IPS-15b (cell line): ENCODE results near the gene LBX1.

Experiments
- H3K27me3 ChIP-seq: one replicate; pipeline ENCODE4 v1.6.1; 2013; ENCODE audit warnings: low read length; ENCODE audit not compliant: control insufficient read depth, insufficient read depth
- H3K36me3 ChIP-seq: one replicate; pipeline ENCODE4 v1.6.1; 2013; ENCODE audit warnings: low read length; ENCODE audit not compliant: control insufficient read depth, insufficient read depth
- H3K4me1 ChIP-seq: one replicate; pipeline ENCODE4 v1.6.1; 2013; ENCODE audit warnings: mild to moderate bottlenecking, low read length; ENCODE audit not compliant: control insufficient read depth, insufficient read depth
- H3K4me3 ChIP-seq: one replicate; pipeline ENCODE4 v1.5.1; 2013; ENCODE audit warnings: low read depth, low read length
- H3K9ac ChIP-seq: one replicate; pipeline ENCODE4 v1.6.1; 2013; ENCODE audit warnings: low read depth, mild to moderate bottlenecking, low read length
- H3K9me3 ChIP-seq: one replicate; pipeline ENCODE4 v1.6.1; 2013; ENCODE audit warnings: mild to moderate bottlenecking, low read length; ENCODE audit not compliant: control insufficient read depth, insufficient read depth

The LBX1 gene

DNA sequence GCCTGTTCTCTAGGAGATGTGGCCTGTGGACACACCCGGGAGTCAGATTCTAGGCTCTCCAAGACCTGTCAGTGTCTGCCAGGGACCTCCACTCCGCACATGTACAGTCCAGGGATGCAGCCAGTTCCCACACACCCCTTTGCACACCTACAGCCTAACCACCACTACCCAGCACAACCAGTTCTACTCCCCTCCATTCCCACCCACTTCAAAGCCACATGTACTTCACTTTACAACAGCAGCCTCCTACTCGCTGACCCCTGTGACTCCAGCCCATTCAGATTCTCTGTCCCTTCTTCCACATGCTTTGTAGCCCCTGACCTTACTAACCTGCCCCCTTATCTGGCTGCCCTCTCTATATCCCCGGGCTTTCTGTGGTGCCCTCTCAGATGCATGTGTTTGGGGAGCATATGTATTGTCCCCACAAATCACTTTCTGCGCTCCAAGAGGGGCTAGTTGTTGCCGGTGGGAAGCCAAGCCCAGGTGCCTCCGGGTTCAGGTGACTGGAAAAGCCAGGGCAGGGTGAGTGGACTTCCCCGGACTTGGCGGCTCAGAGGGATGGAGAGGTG is 7.2 kb downstream of the LBX1 start:
- H3K9me3 ChIP-seq = no peaks in the 10 kb centered on the region
- H3K4me3 ChIP-seq = peak overlapping the region; percentile 32
- no peak overlapping the region for H3K9ac ChIP-seq
- peaks cover 2% of the 10 kb centered on the region for H3K4me1 ChIP-seq
- H3K36me3 ChIP-seq = no peaks in the 10 kb centered on the region
- H3K27me3 ChIP-seq = peaks cover 98% of the 10 kb centered on the region

DNA sequence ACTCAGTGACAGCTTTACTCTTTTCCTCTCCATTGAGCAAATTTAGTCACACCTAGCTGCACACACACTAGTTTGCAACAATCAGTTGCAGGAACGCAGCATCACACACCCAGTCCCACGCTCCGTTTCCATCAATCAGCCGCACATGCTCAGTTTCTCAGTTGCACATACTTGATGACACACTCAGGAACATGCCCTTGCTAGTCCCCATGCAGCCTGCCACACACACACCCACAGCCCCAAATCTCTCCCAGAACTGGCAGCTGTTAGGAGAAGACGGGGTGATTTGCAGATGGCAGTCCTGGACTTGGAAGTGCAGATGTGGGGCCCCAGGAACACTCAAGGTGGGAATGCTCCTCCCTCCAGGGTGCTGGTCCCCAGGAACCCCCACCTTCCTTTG is 7.7 kb downstream of the LBX1 start:
- Histone ChIP-seq H3K4me1 (peaks cover 2% of the 10 kb centered on the region), H3K27me3 (peaks cover 98% of the 10 kb centered on the region), H3K9me3 (no peaks in the 10 kb centered on the region), H3K36me3 (no peaks in the 10 kb centered on the region), H3K4me3 (peak overlapping the region; percentile 32), H3K9ac (no peak overlapping the region)

DNA sequence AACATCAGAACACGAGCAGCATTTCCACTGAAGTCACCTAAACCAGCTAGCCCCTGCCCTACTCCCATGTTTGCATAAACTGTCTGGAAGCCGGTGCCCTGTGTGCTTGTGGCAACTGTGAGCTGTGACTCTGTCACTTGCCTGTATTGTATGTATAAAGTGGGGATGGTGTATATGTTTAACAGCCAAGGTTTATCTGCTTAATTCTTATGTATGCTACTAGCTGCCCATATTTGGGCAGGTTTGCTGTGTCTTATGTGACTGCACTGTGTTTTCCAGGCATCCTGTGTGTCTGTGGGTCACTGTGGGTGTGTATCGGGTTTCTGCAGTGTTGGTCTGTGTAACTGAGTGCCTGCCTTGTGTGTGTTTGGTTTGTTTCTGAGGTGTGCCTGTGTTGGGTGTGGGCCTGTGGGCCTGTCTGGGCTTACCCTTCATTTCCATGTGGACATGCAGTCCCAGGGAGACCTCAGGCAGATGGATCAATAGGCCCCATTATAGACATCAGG is 9.3 kb downstream of the LBX1 start:
- H3K4me1 ChIP-seq = peaks cover 6% of the 10 kb centered on the region
- H3K27me3 ChIP-seq = peaks cover 98% of the 10 kb centered on the region

DNA sequence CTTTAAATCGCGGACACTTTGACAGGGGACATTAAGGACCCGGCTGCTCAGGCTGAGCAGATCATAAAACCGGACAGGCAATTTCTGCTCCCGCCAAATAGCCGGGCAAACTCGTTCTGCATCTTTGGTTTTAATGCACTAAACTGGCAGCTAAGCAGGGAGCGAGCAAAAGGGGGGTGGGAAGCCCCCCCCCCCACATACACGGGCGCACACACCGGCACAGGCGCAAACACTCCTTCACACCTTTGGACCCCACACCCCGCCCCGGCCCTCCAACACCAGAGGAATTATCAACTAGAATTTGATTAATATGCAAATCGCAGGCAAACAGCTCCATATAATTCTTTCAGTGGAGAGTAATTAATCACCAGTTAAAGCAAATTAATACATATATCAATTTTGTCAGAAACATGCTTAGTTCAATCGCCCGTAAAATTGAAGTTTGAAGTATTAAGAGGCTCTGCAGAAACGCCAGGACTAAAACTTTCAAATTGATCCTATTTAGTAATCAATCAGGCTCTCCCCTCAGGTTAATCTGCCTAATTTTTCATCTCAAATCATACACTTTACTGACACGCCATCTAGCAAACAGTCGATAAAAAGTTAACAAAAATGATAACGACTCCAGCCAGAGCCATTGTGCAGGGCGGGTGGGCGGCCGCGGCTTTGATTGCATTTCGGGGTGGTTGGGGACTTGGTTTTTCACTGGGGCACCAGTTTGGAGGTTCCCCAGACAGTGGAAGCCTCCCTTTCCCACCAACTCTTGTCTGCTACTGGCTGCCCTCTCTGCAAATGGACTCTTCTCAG is 9.9 kb downstream of the LBX1 start:
- H3K27me3 ChIP-seq = peaks cover 100% of the 10 kb centered on the region
- H3K9me3 ChIP-seq = no peaks in the 10 kb centered on the region
- H3K36me3 ChIP-seq = no peaks in the 10 kb centered on the region
- peak overlapping the region; percentile 18 for H3K4me3 ChIP-seq
- H3K9ac ChIP-seq = no peak overlapping the region
- peaks cover 7% of the 10 kb centered on the region for H3K4me1 ChIP-seq

More for the DNA sequence above, 9.3 kb downstream of the LBX1 start:
- H3K9ac ChIP-seq = no peak overlapping the region
- peak overlapping the region; percentile 18 for H3K4me3 ChIP-seq
- no peaks in the 10 kb centered on the region for H3K9me3 ChIP-seq
- H3K36me3 ChIP-seq = no peaks in the 10 kb centered on the region

DNA sequence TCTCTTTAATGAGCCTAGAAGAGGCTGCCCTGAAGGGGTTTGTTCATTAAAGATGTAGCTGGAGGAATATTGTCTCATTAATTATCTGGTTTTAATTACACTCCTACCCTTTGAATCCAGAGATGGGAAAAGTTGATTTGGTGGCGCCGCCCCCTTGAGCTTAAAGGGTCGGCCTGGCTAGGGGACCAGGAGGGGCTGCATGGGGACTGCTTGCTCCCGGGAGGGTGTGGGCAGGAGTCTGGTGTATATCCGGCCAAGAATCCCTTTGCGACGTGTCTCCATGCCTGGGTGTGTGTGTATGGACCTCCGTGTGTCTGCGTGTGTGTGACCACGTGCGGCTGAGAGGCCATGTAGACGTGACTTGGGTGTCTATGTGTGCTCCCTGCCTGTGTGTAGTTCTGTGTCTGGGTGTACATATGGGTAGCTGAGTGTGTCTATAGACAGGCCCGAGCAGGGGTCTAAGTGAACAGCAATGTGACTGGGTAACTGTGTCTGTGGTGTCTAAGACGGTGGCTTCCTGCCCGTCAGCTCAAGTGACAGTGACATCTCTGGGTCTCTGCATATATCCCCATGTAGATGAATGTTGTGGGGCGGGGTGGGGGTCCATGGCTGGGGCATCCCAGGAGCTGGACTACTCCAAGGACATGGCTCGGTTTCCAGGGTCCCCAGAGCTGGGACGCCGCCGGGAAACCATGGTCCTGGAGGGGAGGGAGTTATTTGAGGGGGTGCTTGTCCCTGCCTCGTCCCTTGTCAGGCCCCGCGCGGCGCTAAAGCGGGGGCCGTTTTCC is 10.7 kb downstream of the LBX1 start:
- peak overlapping the region; percentile 35 for H3K4me3 ChIP-seq
- no peaks in the 10 kb centered on the region for H3K36me3 ChIP-seq
- H3K9ac ChIP-seq = no peak overlapping the region
- H3K27me3 ChIP-seq = peaks cover 99% of the 10 kb centered on the region
- H3K4me1 ChIP-seq = peaks cover 7% of the 10 kb centered on the region
- no peaks in the 10 kb centered on the region for H3K9me3 ChIP-seq

DNA sequence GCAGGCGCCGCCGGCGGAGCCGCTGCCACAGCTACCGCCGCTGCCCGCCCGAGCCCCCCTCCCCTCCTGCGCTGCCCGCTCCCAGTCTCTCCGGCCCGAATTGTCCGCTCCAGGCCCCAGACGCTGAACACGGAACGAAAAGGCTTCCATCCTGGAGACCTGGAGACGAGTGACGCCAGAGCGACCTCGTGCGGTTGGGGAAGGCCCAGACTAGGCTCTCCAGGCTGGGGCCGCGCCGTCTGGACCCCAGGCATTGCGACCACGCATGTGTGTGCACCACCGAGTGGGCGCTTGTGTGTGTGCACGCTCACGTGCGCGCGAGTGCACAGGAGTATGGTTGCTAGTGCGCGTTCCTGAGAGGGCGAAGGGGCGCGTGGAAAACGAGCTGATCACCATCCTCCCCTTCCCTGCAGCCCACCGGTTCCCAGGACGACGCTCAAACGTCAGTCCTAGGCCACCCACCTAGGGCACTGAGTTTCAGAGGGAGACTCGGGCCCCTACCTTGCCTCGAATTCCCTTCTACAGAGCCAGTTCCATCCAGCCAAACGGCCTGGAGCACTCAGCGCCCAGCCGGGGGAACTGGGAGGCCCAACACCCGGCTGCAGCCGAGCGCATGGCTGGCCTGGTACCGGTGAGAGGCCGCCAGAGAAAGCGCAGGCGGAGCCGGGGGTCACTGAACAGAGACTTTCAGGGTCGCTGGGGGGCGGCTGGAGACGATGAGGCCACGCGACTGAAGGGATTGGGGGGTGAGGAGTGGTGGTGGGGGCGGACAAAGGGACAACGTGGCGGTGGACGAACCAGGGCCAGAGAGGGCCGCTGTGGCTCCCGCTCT is 11.6 kb downstream of the LBX1 start:
- H3K9me3 ChIP-seq = no peaks in the 10 kb centered on the region
- no peaks in the 10 kb centered on the region for H3K36me3 ChIP-seq
- H3K27me3 ChIP-seq = peaks cover 97% of the 10 kb centered on the region
- H3K4me3 ChIP-seq = peak overlapping the region; percentile 35
- no peak overlapping the region for H3K9ac ChIP-seq
- H3K4me1 ChIP-seq = peaks cover 7% of the 10 kb centered on the region

DNA sequence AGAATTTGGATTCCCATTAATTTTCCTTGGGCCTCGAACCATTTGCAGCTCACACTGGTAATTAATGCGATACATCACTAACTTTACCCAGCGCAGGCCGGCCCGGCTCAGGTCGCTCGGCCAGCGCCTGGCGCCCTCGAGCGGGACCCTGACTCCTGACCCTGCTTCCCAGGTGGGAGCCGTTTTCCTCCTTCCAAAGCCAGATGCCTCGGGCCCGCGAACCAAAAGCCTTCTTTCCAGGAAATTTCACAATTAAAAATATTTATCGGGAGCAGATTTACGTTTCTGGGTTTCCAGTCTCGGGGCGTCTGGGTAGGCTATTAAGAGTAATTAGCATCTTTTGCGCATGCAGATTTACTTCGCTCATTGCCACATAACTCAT is 12.2 kb downstream of the LBX1 start:
- Histone ChIP-seq H3K9me3 (no peaks in the 10 kb centered on the region), H3K9ac (no peak overlapping the region), H3K36me3 (no peaks in the 10 kb centered on the region), H3K27me3 (peaks cover 96% of the 10 kb centered on the region), H3K4me1 (peaks cover 7% of the 10 kb centered on the region), H3K4me3 (peak overlapping the region; percentile 26)

DNA sequence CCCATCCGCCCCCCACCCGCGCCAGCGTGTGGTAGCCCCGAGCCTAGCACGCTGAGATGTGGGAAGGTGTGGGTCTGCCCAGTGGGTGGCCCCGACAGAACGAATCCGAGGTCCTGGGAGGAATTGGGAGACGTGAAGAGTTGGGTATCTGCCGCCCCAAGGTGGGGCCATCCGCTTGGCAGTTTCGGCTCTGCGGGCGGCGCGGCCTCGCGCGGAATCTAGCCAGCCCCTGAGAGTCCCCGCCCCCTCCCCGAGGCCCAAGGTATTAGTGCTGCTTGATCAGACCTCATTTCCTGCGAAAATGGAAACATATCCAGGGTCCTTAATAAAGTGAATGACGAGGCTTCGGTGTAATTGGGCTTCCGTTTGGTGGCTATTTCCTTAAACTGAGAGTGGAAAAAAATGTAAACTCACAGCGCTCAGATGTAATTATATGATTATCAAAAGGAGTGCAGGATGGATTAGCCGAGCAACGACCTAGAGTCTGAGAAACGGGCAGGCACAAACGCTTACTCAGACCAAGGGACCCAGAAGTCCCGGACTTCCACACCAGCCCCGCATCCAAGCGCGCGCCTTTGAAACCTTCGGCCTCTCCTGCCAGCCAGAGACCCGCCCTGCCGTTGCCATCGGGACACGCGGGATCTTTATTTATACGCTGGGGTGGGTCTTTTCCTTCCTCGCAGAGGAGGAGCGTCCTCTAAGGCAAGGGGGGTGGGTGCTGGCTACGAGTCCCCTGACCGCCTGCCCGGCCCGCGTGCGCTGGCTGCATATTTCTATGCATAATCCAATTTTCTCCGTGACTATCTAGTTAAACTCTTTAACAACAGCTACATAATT is 12.8 kb downstream of the LBX1 start:
- Histone ChIP-seq H3K9ac (no peak overlapping the region), H3K36me3 (no peaks in the 10 kb centered on the region), H3K9me3 (no peaks in the 10 kb centered on the region), H3K4me1 (peaks cover 7% of the 10 kb centered on the region), H3K27me3 (peaks cover 96% of the 10 kb centered on the region), H3K4me3 (peak overlapping the region; percentile 26)

DNA sequence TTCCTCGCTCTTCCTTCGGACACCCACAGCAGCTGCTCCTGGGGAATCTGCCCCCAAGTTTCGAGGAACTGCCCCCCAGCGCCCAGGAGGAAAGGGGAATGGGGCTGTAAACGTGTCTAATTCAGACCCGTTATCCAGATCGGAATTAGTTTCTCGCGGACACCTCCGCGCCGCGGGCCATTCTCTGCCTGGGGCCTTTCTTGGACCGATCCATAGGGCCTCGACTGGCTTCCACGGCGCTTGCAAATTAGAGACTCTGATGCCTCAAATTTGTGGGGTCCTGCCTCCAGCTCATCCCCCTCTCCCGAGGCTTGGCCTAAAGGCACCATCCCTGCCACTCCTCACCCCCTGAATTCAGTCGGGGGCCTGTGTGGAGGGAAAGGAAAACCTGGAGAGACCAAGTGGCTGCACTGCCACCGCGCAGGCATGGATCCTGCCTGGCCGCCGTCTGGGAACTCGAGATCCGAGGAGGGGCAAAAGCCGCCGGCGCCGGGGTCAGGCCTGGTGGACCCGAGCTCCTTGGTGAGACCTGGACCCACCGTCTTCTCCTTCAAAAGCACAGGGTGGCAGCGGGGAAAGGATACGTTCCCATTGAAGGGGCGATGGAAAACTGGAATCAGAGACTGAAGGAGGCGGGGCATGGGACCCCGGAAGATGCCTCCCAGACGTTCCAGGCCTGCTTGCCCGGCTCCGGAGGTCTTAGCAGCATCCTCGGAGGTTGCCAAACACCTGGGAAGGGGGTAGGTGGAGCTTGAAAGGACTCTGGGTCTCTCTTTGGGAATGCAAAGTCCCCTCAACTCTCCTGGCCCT is 13.7 kb downstream of the LBX1 start:
- Histone ChIP-seq H3K4me3 (peak overlapping the region; percentile 18), H3K27me3 (peaks cover 94% of the 10 kb centered on the region), H3K4me1 (peaks cover 7% of the 10 kb centered on the region), H3K9ac (no peak overlapping the region), H3K36me3 (no peaks in the 10 kb centered on the region), H3K9me3 (no peaks in the 10 kb centered on the region)
